GM12864 (cell line): ENCODE measurements around the gene SLIT2.

Experiments
- DNase-seq: peaks from one replicate; pipeline ENCODE4 v3.0.0-alpha.2; 2011; ENCODE audit warnings: low read depth
- H3K4me3 ChIP-seq: 2 replicates; pipeline ENCODE4 v1.5.1; 2011; ENCODE audit warnings: mild to moderate bottlenecking, low read depth, low read length, control low read depth
- CTCF ChIP-seq: IDR thresholded peaks from 2 replicates; pipeline ENCODE4 v1.5.1; 2011; ENCODE audit warnings: low read depth, mild to moderate bottlenecking, moderate library complexity, low read length, control low read depth, inconsistent platforms; ENCODE audit errors: missing control alignments

SLIT2 gene

GRCh38 chr4:20264688-20265087 is 13.0 kb downstream of the SLIT2 start:
- no peak for TF ChIP-seq CTCF
- H3K4me3 ChIP-seq, result no peak overlapping the region
- DNase-seq, result no peak

GRCh38 chr4:20265726-20266125 is 14.0 kb downstream of the SLIT2 start:
- no peak for TF ChIP-seq CTCF
- H3K4me3 ChIP-seq, result no peak overlapping the region
- DNase-seq, result no peak

GRCh38 chr4:20266215-20267082 is 14.7 kb downstream of the SLIT2 start:
- H3K4me3 ChIP-seq, result no peak overlapping the region
- no peak for DNase-seq
- no peak for TF ChIP-seq CTCF

- DNase-seq, result no peak
- no peak overlapping the region for H3K4me3 ChIP-seq
- no peak for TF ChIP-seq CTCF
Observed at GRCh38 chr4:20268028-20268427, 16.3 kb downstream of the SLIT2 start.

GRCh38 chr4:20269320-20269719 is 17.6 kb downstream of the SLIT2 start:
- DNase-seq, result no peak
- H3K4me3 ChIP-seq, result no peak overlapping the region
- TF ChIP-seq CTCF, result no peak

- no peak for TF ChIP-seq CTCF
- DNase-seq, result no peak
- no peak overlapping the region for H3K4me3 ChIP-seq
Observed at GRCh38 chr4:20271950-20272349, 20.2 kb downstream of the SLIT2 start.

GRCh38 chr4:20272411-20272872 is 20.7 kb downstream of the SLIT2 start:
- TF ChIP-seq CTCF, result no peak
- no peak for DNase-seq
- H3K4me3 ChIP-seq, result no peak overlapping the region
